ENCODE results near the gene NEURL1. TPM values are rescaled to one million over a fixed set of nuclear protein-coding genes. Genes with fewer than 3 reads are reported as not detected.
A peak's percentile ranks its signal among the peaks of the same experiment; 100 is the strongest.

NEURL1 gene
- total and polyA plus RNA-seq, 9 donors, result 0.28 to 5.6 (median 3.1) TPM

GRCh38 chr10:103539751-103540150 is 46.2 kb downstream of the NEURL1 start:
- TF ChIP-seq POLR2A (IDR thresholded peaks at IDR 0.05), result no peak
- H3K4me1 ChIP-seq (ENCODE audit: insufficient read depth), result peaks cover 3% of the 10 kb centered on the region
- no peaks in the 10 kb centered on the region for H3K27me3 ChIP-seq
- no peak for DNase-seq
- H3K9me3 ChIP-seq, result no peaks in the 10 kb centered on the region
- H3K27ac ChIP-seq, result no peak overlapping the region
- H3K36me3 ChIP-seq, result no peaks in the 10 kb centered on the region
- WGBS, 3 donors, result 0 to 100% (median 70%) methylated on average over 1 of the region's 1 CpG
- intact Hi-C loops (cut with DNase I), result no loop called here
- no peak overlapping the region for H3K4me3 ChIP-seq

GRCh38 chr10:103540722-103541121 is 47.2 kb downstream of the NEURL1 start:
- Histone ChIP-seq H3K27ac (no peak overlapping the region), H3K4me3 (no peak overlapping the region), H3K9me3 (no peaks in the 10 kb centered on the region), H3K4me1 (ENCODE audit: insufficient read depth) (peaks cover 3% of the 10 kb centered on the region), H3K27me3 (no peaks in the 10 kb centered on the region), H3K36me3 (no peaks in the 10 kb centered on the region)
- WGBS, 3 donors, result 58 to 89% (median 86%) methylated on average over 4 of the region's 4 CpGs
- intact Hi-C loops (cut with DNase I), result no loop called here
- DNase-seq, result no peak
- TF ChIP-seq CTCF (IDR thresholded peaks at IDR 0.05), result no peak
- no peak for TF ChIP-seq EP300 (IDR thresholded peaks at IDR 0.05)
- TF ChIP-seq POLR2A (IDR thresholded peaks at IDR 0.05), result no peak

GRCh38 chr10:103541616-103542015 is 48.1 kb downstream of the NEURL1 start:
- Histone ChIP-seq H3K36me3 (no peaks in the 10 kb centered on the region), H3K4me1 (ENCODE audit: insufficient read depth) (peaks cover 3% of the 10 kb centered on the region), H3K27ac (no peak overlapping the region), H3K4me3 (no peak overlapping the region), H3K27me3 (no peaks in the 10 kb centered on the region), H3K9me3 (no peaks in the 10 kb centered on the region)
- 93 to 98% (median 94%) methylated on average over 3 of the region's 3 CpGs for WGBS, 3 donors
- no peak for DNase-seq
- TF ChIP-seq EP300 (IDR thresholded peaks at IDR 0.05), result no peak
- no peak for TF ChIP-seq CTCF (IDR thresholded peaks at IDR 0.05)
- no peak for TF ChIP-seq POLR2A (IDR thresholded peaks at IDR 0.05)
- intact Hi-C loops (cut with DNase I), result no loop called here

- TF ChIP-seq CTCF (IDR thresholded peaks at IDR 0.05) (no peak), EP300 (IDR thresholded peaks at IDR 0.05) (no peak), POLR2A (IDR thresholded peaks at IDR 0.05) (no peak)
- H3K27me3 ChIP-seq, result no peaks in the 10 kb centered on the region
- no peaks in the 10 kb centered on the region for H3K36me3 ChIP-seq
- H3K4me3 ChIP-seq, result peak overlapping the region; percentile 19
- peaks cover 3% of the 10 kb centered on the region for H3K4me1 ChIP-seq (ENCODE audit: insufficient read depth)
- no peak overlapping the region for H3K27ac ChIP-seq
- DNase-seq, result peak in 3 of 5 donors; percentile 42 to 55 (median 53)
- 7 to 10% (median 9%) methylated on average over 17 of the region's 17 CpGs for WGBS, 3 donors
- no peaks in the 10 kb centered on the region for H3K9me3 ChIP-seq
- intact Hi-C loops (cut with DNase I), result no loop called here
Observed at GRCh38 chr10:103542764-103543616, 49.5 kb downstream of the NEURL1 start.

Measured in ovary (tissue), 9 donors.